Small intestine (tissue), 7 donors: ENCODE results near the gene SHQ1. TPM values are rescaled to one million over a fixed set of nuclear protein-coding genes. Genes with fewer than 3 reads are reported as not detected.

Source experiments
- DNase-seq, 2 donors: peaks; one replicate each; pipeline versions ENCODE4 v3.0.0 to v3.0.0-alpha.2; 2013
- FAIRE-seq: peaks from 2 replicates; lab custom pipeline; 2012; peaks lifted over from hg19 to GRCh38; lab: Jason Lieb, UNC
- H3K27ac ChIP-seq, 3 donors: one replicate each; pipeline ENCODE4 v1.5.1; 2013; ENCODE audit warnings: low read length in 2 of 3, mild to moderate bottlenecking in 2 of 3, control low read depth in 1 of 3, inconsistent platforms in 1 of 3, low read depth in 1 of 3, moderate library complexity in 1 of 3
- H3K27me3 ChIP-seq, 3 donors: one replicate each; pipeline ENCODE4 v1.6.1; 2013; ENCODE audit warnings: low read length in 3 of 3, inconsistent platforms in 1 of 3; ENCODE audit not compliant: control insufficient read depth in 3 of 3, insufficient read depth in 3 of 3
- H3K36me3 ChIP-seq, 3 donors: one replicate each; pipeline ENCODE4 v1.6.1; 2013; ENCODE audit warnings: low read length in 3 of 3, inconsistent platforms in 1 of 3, low read depth in 1 of 3, mild to moderate bottlenecking in 1 of 3, moderate library complexity in 1 of 3; ENCODE audit not compliant: control insufficient read depth in 3 of 3, insufficient read depth in 2 of 3
- H3K4me1 ChIP-seq, 3 donors: one replicate each; pipeline ENCODE4 v1.6.1; 2013; ENCODE audit warnings: low read length in 2 of 3, inconsistent platforms in 1 of 3, low read depth in 1 of 3, mild to moderate bottlenecking in 1 of 3, moderate library complexity in 1 of 3; ENCODE audit not compliant: control insufficient read depth in 3 of 3, insufficient read depth in 2 of 3
- H3K4me3 ChIP-seq, 3 donors: one replicate each; pipeline ENCODE4 v1.5.1; 2013; ENCODE audit warnings: low read length in 3 of 3, control low read depth in 1 of 3, inconsistent platforms in 1 of 3, low read depth in 1 of 3, mild to moderate bottlenecking in 1 of 3, moderate library complexity in 1 of 3
- H3K9me3 ChIP-seq, 2 donors: one replicate each; pipeline ENCODE4 v1.6.1; 2013; ENCODE audit warnings: low read depth in 1 of 2, low read length in 1 of 2; ENCODE audit not compliant: control insufficient read depth in 2 of 2, insufficient read depth in 1 of 2
- WGBS, 3 donors: extraction: QIAGEN DNeasy Blood & Tissue Kit; methylation state at CpG; one replicate each; pipeline ENCODE4 v1.1.7; 2013; 5-methylcytosine and 5-hydroxymethylcytosine counted together
- polyA plus RNA-seq, 4 donors: library from polyadenylated mRNA; stranded (reverse) in 3 of 4; unstranded in 1 of 4; fragments of 200-250 nt in 3 of 4; fragments of 120-200 nt in 1 of 4; gene quantifications; one replicate each; pipeline versions ENCODE4 v1.2.1 to v1.2.3, GENCODE V29; 2013
- donor health status: healthy with polysubstance abuse.
- donor health status: control.
- donor health status: control.
- donor health status: Bipolar disorder and iron deficiency.
- donor health status: healthy.

The SHQ1 gene
- polyA plus RNA-seq, 4 donors: 8.3 to 16.9 (median 9.3) TPM

- no peak overlapping the region for H3K4me3 ChIP-seq
- WGBS, 3 donors: 68 to 78% (median 75%) methylated on average over 5 of the region's 5 CpGs
- peaks cover 0 to 4% (median 0%) of the 10 kb centered on the region in 3 donors for H3K4me1 ChIP-seq
- DNase-seq (no peak), FAIRE-seq (no peak)
- no peaks in the 10 kb centered on the region for H3K36me3 ChIP-seq
- H3K27ac ChIP-seq: no peak overlapping the region
- H3K27me3 ChIP-seq: no peaks in the 10 kb centered on the region
- H3K9me3 ChIP-seq: no peaks in the 10 kb centered on the region
These were observed 148.6 kb downstream of the SHQ1 start for GRCh38 chr3:72699631-72700030.

Other genes starting within 250 kb of the SHQ1 start
- gene GXYLT2, start 39.6 kb upstream of the SHQ1 start, polyA plus RNA-seq: 1 to 10 TPM in 1 of 4 donors, under 1 TPM in 2, not detected in 1; 0.48 to 3.2 (median 0.54) TPM
- gene PPP4R2, start 148.4 kb upstream of the SHQ1 start, polyA plus RNA-seq: 10 to 100 TPM; 18.8 to 67.6 (median 24.1) TPM
- gene EBLN2, start 213.2 kb upstream of the SHQ1 start, polyA plus RNA-seq: 1 to 10 TPM in 1 of 4 donors, under 1 TPM in 1, not detected in 2; 0.43 to 6.0 TPM